ENCODE results near the gene QRFP. TPM values are rescaled to one million over a fixed set of nuclear protein-coding genes. Genes with fewer than 3 reads are reported as not detected.

The QRFP gene
- total RNA-seq, 1 donor from 2014 or later = not detected

DNA sequence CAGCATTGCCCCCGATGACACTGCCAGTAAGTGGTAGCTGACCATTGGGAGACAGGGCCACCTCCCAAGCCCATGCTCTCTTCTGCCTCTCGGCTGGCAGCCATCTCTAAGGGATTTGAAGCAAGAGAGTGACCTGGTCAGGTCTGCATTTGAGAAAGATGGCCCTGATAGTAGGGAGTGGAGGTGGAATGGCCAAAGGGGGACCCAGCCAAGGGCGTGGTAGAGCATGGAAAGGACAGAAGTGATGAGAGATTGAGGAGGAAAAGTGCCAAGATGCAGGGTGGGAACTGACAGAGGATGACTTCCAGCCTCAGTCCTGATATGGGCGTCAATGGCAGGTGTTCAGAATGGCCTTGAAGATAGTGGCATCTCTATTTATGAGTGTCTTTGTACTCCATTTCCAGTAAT is 52.6 kb downstream of the QRFP start:
- Mint-ChIP-seq H3K9me3 (ENCODE audit: unreplicated experiment) (no peaks in the 10 kb centered on the region), H3K4me3 (ENCODE audit: unreplicated experiment) (peak overlapping the region; percentile 56), H3K27ac (ENCODE audit: unreplicated experiment) (no peak overlapping the region), H3K36me3 (ENCODE audit: low read depth, unreplicated experiment) (no peaks in the 10 kb centered on the region), H3K27me3 (ENCODE audit: unreplicated experiment) (peaks cover 7% of the 10 kb centered on the region), H3K4me1 (ENCODE audit: unreplicated experiment) (peaks cover 72% of the 10 kb centered on the region)
- no peak for DNase-seq (ENCODE audit: low spot score)
- TF ChIP-seq, protein P1, sequence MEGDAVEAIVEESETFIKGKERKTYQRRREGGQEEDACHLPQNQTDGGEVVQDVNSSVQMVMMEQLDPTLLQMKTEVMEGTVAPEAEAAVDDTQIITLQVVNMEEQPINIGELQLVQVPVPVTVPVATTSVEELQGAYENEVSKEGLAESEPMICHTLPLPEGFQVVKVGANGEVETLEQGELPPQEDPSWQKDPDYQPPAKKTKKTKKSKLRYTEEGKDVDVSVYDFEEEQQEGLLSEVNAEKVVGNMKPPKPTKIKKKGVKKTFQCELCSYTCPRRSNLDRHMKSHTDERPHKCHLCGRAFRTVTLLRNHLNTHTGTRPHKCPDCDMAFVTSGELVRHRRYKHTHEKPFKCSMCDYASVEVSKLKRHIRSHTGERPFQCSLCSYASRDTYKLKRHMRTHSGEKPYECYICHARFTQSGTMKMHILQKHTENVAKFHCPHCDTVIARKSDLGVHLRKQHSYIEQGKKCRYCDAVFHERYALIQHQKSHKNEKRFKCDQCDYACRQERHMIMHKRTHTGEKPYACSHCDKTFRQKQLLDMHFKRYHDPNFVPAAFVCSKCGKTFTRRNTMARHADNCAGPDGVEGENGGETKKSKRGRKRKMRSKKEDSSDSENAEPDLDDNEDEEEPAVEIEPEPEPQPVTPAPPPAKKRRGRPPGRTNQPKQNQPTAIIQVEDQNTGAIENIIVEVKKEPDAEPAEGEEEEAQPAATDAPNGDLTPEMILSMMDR (IDR thresholded peaks at IDR 0.05; ENCODE audit: unreplicated experiment) = no peak

DNA sequence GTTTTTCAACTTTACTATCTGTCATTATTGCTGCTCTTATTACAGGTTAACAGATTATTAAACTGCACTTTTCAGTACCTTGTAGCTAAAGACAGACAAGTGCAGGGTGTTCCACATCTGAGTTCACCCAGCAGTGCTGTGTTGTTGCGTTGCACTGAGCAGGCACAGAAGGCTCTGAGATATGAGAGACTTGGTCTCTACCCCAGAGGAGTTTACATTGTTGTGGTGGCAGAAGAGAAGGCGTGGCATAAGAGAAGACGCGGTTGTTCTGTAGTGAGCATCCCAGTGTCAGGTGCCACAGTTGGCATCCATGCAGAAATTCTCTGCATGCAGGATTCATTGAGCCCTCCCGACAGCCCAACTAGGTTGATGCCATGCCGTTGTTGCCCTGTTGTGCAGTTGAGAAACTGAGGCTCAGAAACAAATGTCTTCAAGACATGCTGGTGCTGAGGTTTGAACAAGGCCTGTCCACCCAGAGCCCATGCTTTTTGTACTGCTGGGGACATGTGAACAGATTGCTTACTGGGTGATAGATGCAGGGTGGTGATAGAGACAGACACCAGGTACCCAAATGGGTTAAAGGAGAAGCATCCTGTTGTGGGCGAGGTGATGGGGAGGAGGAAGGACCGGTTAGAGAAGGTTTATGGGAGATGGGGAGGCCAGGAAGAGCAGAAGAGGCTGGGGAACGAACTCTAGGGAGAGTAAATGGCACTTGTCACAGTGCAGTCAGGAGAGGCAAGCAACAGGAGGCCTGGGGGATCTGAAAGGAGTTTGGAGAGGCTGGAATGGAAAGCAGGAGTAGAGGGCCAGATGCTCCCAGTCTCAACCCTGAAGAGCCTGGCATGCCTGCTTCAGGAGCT is 53.3 kb downstream of the QRFP start:
- Mint-ChIP-seq H3K27ac (ENCODE audit: unreplicated experiment) (peak overlapping the region; percentile 20), H3K9me3 (ENCODE audit: unreplicated experiment) (no peaks in the 10 kb centered on the region), H3K36me3 (ENCODE audit: low read depth, unreplicated experiment) (no peaks in the 10 kb centered on the region), H3K4me1 (ENCODE audit: unreplicated experiment) (peaks cover 79% of the 10 kb centered on the region), H3K4me3 (ENCODE audit: unreplicated experiment) (peak overlapping the region; percentile 45), H3K27me3 (ENCODE audit: unreplicated experiment) (peaks cover 7% of the 10 kb centered on the region)
- DNase-seq (ENCODE audit: low spot score) = no peak
- TF ChIP-seq, protein P1 (IDR thresholded peaks at IDR 0.05; ENCODE audit: unreplicated experiment) = no peak

Other genes with a start within 250 kb of the QRFP start
- not detected for gene PRDM12, start 232.2 kb downstream of the QRFP start, total RNA-seq (ENCODE audit: unreplicated experiment)
- 26.0 TPM for gene EXOSC2, start 203.0 kb downstream of the QRFP start, total RNA-seq (ENCODE audit: unreplicated experiment)
- gene ABL1, start 61.6 kb downstream of the QRFP start, total RNA-seq (ENCODE audit: unreplicated experiment) = 121 TPM
- 0.33 TPM for gene FIBCD1, start 42.4 kb upstream of the QRFP start, total RNA-seq (ENCODE audit: unreplicated experiment)
- 30.1 TPM for gene LAMC3, start 112.4 kb upstream of the QRFP start, total RNA-seq (ENCODE audit: unreplicated experiment)
- gene AIF1L, start 199.7 kb upstream of the QRFP start, total RNA-seq (ENCODE audit: unreplicated experiment) = 16.3 TPM
- gene NUP214, start 228.8 kb upstream of the QRFP start, total RNA-seq (ENCODE audit: unreplicated experiment) = 60.8 TPM

Data from endothelial cell (in vitro differentiated cells).